MG63 (cell line): ENCODE data around the gene CBX1. TPM values are rescaled to one million over a fixed set of nuclear protein-coding genes. Genes with fewer than 3 reads are reported as not detected.
A peak's percentile ranks its signal among the peaks of the same experiment; 100 is the strongest.

Experiments
- DNase-seq: peaks from one replicate; pipeline ENCODE4 v3.0.0-alpha.2; 2020
- H3K27me3 ChIP-seq: fragments of 250-450 bp; sonication (Bioruptor Pico); 2 replicates; pipeline ENCODE4 v1.5.1; 2020; ENCODE audit warnings: mild to moderate bottlenecking, moderate library complexity
- H3K36me3 ChIP-seq: fragments of 250-450 bp; sonication (Bioruptor Pico); 2 replicates; pipeline ENCODE4 v1.5.1; 2020; ENCODE audit warnings: mild to moderate bottlenecking, moderate library complexity
- H3K4me3 ChIP-seq: fragments of 250-450 bp; sonication (Bioruptor Pico); 2 replicates; pipeline ENCODE4 v1.5.1; 2020; ENCODE audit warnings: mild to moderate bottlenecking, moderate library complexity
- H3K9me3 ChIP-seq: fragments of 250-450 bp; sonication (Bioruptor Pico); 2 replicates; pipeline ENCODE4 v1.5.1; 2020; ENCODE audit warnings: mild to moderate bottlenecking, moderate library complexity
- total RNA-seq: library from RNA; depleted of rRNA; stranded (reverse); fragments of >200 nt; shearing (Covaris generic); gene quantifications from 2 replicates; pipeline ENCODE4 v1.2.3, GENCODE V29; 2014; ENCODE audit warnings: low replicate concordance; rRNA removed

Gene CBX1
- 50.7 and 59.1 TPM in 2 replicates for total RNA-seq

DNA sequence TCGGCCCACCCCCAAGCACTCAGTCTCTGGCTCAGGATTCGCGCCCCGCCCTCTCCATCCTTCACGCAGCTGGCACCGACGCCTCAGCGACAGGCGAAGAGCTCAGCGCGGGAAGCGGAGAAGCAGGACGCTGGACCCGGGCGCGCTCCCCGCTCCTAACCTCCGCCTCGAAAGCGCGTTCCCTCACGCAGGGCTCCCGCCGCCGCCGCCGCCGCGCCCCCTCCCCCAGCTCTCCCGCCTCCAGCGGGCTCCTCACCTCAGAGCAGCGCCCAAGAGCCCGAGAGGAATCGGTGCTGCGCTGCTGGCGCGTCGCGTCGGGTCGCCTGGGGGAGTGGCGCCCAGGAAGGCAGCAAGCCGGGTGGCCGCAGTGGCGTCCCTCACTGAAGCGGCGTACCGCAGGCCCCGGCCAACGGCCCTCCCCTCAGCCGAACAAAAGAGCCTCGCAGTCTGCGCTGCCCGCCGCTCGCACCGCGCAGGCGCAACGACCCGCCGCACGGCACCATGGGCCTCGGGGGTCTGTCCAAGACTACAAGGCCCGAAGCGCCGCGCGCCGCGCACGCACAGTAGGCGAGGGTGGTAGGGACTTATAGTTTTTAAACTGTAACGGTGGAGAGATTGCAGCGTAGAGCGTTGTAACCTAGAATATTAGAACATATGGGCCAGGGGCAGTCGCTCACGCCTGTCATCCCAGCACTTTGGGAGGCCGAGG is at the start of gene CBX1:
Gene CBX1, minus strand, starts transcription at position 467 of the 709 bp plus-strand sequence. CDS start 24,474 bp downstream, outside the sequence.
- DNase-seq: peak; percentile 97
- peak within 1 kb of the TSS; percentile 73 for H3K4me3 ChIP-seq
- H3K9me3 ChIP-seq: peaks cover 6% of the 10 kb centered on the region
- H3K36me3 ChIP-seq: peaks cover 19% of the 10 kb centered on the region
- no peaks in the 10 kb centered on the region for H3K27me3 ChIP-seq

DNA sequence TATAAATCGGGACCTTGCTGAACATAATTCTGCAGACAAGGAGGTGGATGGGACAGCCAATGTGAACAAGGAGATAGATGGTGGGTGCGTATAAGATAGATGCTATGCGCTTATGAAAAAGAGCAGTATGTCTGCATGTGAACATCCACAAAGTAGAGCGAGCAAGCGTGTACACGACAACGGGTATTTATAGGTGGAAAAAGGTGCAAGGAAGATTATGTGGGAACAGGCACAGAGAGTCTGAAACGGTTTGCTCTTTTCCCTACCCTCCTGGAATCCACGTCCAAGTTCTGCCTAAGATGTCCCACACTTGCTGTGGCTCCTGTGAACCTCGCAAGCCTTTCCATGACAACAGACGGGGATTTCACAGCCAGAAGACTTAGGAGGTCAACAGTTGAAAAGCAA is 49.3 kb upstream of the CBX1 start:
- Histone ChIP-seq H3K4me3 (no peak overlapping the region), H3K27me3 (peaks cover 51% of the 10 kb centered on the region), H3K9me3 (no peaks in the 10 kb centered on the region), H3K36me3 (no peaks in the 10 kb centered on the region)
- no peak for DNase-seq

DNA sequence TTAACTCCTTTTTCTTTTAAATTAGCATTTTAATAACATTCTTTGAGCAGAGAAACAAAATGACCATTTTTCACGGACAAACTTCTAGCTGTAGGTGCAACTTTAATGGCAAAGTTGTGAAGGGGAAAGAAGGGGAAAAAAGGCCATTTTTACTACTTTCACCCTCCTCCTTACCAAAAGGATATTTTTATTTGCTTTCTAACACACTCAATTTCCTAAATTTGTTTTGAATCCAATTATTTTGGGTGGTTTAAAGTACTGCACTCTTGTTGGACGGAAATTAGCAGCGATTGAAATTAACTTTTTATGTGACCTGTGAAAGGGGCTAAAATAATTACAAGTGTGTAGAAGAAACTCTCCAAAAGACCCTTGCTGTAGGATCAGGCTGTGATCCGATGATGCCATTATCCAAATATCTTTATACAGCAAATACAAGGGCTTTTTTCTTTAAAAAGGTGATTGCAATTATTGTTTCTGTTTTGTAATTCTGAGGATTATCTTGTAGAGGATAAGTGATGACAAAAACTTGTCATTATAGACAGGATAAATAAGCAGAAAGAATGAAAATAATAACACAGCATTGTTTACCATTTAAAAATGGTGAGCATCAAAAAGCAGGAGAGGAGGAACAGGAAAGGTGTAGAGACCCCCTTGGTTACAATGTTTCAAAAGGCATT is 48.6 kb upstream of the CBX1 start:
- H3K27me3 ChIP-seq: peaks cover 51% of the 10 kb centered on the region
- H3K9me3 ChIP-seq: no peaks in the 10 kb centered on the region
- H3K4me3 ChIP-seq: no peak overlapping the region
- H3K36me3 ChIP-seq: no peaks in the 10 kb centered on the region
- DNase-seq: no peak

DNA sequence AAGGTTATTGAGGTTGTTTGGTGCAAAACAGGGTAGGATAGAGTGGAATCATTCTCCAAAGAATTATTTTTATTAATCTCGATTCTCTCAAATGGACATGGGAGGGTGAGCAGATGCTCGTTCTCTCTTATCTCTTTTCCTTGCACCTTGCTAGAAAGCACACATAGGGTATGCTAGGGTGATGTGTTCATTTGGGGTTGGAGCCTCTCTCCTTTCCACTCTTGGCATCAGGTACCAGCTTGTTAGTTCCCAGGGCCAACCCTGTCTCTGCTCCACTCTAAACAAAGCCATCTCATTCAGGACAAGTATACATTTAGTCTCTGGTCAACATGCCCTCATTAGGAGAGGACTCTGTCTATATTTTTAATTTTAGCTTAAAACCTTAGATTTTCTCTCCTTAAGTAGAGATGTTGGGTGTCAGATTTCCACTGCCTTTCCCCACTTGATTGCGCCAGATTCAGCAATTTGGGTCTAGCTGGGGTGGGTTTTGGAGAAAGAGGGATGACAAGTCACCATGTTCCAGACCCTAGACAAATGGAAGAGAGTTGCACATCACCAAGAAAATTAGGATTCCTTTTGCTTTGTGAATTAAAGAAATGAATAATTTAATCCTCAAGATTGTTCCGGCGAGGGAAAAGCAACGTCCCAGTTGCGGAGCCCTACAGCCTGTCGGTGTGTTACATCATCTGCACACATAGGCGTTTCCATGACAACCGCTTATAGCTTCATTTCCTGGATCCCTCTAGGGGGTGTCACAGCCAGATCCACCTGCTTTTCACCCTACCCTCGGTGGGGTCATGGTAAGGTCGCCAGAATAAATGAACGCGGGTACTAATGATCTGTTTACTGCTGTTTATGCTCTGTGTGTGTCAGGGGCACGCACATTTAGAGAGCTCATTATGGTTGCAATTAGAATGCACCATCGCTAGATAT is 47.8 kb upstream of the CBX1 start:
- no peak for DNase-seq
- H3K4me3 ChIP-seq: no peak overlapping the region
- peaks cover 57% of the 10 kb centered on the region for H3K27me3 ChIP-seq
- H3K9me3 ChIP-seq: no peaks in the 10 kb centered on the region
- no peaks in the 10 kb centered on the region for H3K36me3 ChIP-seq

DNA sequence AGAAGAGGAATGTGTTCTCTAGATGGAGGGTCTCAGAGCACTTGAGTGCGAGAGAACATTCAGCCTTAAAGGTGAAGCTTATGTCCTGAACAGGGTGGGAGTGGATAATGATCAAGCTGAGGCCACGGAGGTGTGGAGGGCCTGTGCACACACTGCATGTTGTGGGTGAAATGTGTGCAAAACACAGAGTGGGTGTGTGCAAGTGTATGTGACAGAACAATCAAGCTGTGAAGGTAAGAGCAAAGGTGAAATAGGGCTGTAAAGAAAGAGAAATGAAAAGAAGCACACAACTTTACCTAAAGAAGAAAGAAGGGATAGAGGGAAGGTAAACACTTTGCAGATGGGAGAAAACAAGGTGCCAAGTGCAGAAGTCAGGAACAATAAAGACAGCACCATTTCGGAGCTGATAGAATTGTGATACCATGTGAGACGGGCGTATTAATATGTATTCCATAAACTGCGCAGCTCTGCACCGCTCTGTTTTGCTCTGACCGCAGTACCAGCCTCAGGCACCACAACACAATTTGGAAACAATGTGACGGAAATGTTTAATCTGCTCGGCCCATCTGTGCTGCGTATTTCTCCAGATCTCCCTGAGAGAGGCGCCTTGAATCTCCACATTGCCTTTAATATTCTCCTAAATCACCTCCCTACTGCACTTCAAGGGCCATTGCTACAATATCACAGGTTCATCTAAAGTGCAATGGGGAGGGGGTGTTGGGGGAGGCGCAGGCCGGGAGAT is 46.9 kb upstream of the CBX1 start:
- no peak for DNase-seq
- Histone ChIP-seq H3K36me3 (no peaks in the 10 kb centered on the region), H3K9me3 (no peaks in the 10 kb centered on the region), H3K27me3 (peaks cover 62% of the 10 kb centered on the region), H3K4me3 (no peak overlapping the region)

DNA sequence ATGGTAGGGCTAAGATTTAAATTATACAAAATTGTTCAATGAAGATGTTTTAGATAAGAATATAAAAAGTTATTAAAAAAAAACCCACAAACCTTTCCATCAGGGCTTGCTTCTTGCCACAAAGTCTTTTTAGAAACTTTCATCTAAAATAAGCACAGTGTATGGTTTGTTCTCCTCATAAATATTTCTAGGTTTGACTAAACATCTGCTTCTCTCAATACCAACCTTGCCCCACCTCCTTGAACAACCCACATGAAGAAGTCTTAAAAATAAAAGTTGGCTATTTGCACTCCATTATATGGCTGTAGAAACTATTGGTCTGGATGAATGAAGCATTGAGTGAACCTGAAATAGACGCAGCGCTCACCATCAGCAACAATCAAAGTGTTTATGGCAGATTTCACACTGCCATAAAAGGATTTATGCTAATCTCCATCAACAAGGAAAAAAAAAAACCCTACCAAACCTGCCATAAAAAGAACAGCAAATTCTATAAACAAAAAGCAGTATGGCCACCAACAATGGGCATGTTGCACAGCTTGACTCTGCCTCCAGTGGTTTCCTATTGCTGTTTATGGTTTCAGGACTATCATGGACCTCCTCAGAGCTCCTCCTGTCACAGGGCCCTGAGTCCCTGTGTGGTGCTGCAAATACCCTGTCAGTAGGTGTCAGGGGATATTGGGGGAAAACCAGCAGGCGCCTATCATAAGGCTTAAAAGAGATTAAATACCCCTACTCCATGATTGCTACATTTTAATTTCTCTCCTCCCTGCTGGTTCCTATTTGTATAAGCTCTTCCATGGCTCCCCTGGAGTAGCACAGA is 43.9 kb upstream of the CBX1 start:
- DNase-seq: no peak
- no peaks in the 10 kb centered on the region for H3K9me3 ChIP-seq
- H3K36me3 ChIP-seq: no peaks in the 10 kb centered on the region
- H3K4me3 ChIP-seq: no peak overlapping the region
- H3K27me3 ChIP-seq: peaks cover 35% of the 10 kb centered on the region

DNA sequence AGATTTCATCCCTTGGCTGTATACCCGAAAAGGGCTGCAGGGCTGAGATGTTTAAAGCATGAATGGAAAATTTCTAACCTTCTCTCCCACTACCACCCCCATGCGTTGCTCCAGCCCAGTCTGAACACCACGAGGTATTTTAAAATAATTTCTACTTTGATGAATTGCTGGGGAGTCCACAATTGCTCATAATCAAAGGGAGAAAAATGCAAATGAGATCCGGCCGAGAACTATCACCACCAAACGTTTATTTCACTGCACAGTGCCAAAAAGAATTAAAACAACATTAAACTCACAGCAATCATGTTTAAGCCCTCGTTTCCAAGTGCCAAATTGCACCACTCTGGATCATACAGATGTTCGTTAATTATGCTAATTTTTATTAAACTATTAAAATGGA is 43.0 kb upstream of the CBX1 start:
- no peak for DNase-seq
- Histone ChIP-seq H3K36me3 (no peaks in the 10 kb centered on the region), H3K27me3 (peaks cover 26% of the 10 kb centered on the region), H3K4me3 (no peak overlapping the region), H3K9me3 (no peaks in the 10 kb centered on the region)

DNA sequence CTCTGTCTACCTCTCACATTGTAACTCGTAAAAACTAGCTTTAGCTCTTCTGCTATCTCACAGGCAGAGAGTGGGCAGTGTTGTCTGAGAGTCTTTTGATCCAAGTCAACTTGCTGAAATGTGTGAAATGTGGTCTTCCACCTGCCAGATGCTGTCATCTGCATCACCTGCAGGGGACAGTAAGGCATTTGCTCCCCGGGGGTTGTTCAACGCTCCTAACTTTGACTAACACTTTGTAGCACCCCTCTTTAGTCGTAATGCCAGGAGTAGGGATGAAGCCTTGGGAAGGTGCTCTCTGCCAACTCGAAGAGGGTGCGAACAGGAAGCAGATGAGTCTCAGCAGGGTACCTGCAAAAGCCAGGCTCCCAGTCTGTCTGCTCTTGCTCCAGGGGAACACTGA is 42.4 kb upstream of the CBX1 start:
- H3K9me3 ChIP-seq: no peaks in the 10 kb centered on the region
- no peak for DNase-seq
- peaks cover 20% of the 10 kb centered on the region for H3K27me3 ChIP-seq
- H3K36me3 ChIP-seq: no peaks in the 10 kb centered on the region
- no peak overlapping the region for H3K4me3 ChIP-seq

DNA sequence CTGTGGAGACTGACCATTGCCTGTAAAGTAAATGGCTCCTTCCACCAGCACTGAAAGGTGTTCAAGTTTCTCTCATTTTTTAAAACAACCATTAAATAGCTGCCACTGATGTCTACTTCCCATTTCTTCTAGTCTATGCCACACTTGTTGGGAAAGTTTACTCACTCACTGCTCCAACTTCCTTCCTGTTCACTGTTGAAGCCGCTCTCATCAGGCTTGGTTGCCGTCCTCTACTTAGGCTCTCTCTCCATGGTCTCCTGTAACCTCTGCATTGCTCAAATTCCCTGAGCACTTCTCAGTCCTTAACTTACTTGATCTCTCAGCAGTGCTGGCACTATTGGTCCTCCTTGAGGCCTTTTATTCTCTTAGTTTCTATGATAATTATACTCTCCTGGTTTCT is 38.7 kb upstream of the CBX1 start:
- no peak overlapping the region for H3K4me3 ChIP-seq
- peaks cover 16% of the 10 kb centered on the region for H3K27me3 ChIP-seq
- no peaks in the 10 kb centered on the region for H3K9me3 ChIP-seq
- no peaks in the 10 kb centered on the region for H3K36me3 ChIP-seq
- DNase-seq: no peak

DNA sequence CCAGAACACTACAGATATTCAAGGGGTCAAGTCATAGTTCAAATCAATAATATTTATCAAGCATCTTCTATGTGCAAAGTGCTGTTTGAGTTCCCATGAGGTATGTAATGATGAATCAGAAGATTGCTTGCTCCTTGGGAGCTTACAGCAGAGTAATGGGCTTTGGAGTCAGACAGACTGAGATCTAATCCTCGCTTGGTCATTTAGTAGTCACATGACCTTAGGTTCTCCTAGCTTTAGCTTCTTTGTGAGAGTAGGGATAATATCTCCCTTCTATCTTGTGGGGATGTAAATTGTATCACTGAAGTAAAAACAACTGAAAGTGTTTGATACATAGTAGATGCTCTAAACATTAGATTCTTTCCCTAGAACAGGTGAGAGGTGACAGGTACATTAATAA is 36.4 kb upstream of the CBX1 start:
- Histone ChIP-seq H3K27me3 (peaks cover 2% of the 10 kb centered on the region), H3K36me3 (no peaks in the 10 kb centered on the region)
- no peak for DNase-seq

DNA sequence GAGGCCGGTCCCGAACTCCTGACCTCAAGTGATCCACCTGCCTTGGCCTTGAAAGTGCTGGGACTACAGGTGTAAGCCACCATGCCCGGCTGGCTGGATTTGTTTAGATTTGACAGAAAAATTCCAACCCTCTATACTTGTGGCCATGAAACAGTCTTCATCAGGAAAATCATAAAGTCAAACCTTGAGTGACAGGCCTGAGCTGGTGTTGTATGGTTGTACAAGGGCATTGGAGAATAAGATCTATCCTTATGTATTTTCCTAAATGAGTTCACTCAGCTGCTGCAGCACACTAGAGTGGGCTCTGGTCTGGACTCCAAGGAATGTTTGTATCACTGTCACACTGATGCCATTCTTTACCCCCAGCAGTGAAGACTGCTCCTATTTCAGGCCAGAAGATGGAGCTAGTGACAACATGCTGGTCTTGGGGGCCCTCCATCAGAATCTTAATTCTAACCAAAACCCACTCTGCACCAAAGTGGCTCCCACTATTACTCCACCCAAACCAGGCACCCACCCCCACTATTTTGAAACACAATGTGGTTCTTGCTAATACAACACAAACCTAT is 33.7 kb upstream of the CBX1 start:
- DNase-seq: no peak
- H3K4me3 ChIP-seq: no peak overlapping the region
- no peaks in the 10 kb centered on the region for H3K9me3 ChIP-seq
- no peaks in the 10 kb centered on the region; the same call in 1 of the 2 replicates for H3K27me3 ChIP-seq
- no peaks in the 10 kb centered on the region for H3K36me3 ChIP-seq

More for the DNA sequence above, 36.4 kb upstream of the CBX1 start:
- Histone ChIP-seq H3K4me3 (no peak overlapping the region), H3K9me3 (no peaks in the 10 kb centered on the region)

DNA sequence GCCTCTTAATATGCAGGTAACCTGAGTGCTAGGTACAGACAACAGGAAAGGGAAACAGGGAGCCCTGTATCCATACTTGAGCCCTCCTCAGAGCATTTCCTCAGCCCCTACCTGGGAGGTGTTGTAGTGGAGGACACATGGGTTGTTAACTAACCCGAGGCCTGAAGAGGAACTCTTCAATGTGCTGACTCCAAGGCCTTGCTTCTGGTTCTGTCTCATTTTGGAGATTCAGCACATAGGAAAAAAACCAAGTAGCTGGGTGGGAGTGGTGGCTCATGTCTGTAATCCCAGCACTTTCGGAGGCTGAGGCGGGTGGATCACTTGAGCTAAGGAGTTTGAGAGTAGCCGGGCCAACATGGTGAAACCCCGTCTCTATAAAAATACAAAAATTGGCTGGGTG is 31.1 kb upstream of the CBX1 start:
- no peak for DNase-seq
- no peaks in the 10 kb centered on the region for H3K9me3 ChIP-seq
- no peaks in the 10 kb centered on the region for H3K27me3 ChIP-seq
- no peaks in the 10 kb centered on the region for H3K36me3 ChIP-seq
- H3K4me3 ChIP-seq: no peak overlapping the region

DNA sequence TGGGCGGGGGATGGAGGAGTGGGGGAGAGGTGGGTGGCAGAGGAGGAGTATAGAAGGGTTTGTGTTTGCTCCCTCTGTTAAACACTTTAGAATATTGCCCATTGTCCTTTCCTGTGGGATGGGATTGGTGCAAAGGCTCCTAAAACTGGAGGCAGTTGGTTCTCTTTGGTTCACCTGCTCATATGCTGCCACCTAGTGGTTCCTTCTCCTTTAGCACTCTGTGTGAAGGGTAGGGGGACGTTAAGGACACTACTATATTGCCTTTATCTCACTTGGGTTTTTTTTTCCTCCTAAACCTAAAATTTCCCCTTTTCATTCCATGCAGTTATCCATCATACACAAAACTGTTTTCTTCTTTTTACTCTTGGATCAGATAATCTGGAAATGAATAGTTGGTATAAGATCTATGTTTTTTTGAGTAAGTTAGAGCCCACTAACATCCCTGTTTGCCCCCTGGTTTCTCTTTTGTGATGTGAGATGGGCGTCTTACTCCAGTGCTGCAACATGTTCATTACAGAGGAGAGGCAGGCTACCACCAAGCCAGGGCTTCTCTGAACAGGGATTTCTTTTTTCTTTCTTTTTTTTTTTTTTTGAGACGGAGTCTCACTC is 30.0 kb upstream of the CBX1 start:
- H3K27me3 ChIP-seq: no peaks in the 10 kb centered on the region
- no peaks in the 10 kb centered on the region for H3K9me3 ChIP-seq
- H3K4me3 ChIP-seq: no peak overlapping the region
- DNase-seq: peak; percentile 48
- H3K36me3 ChIP-seq: peaks cover 5% of the 10 kb centered on the region; the same call in 1 of the 2 replicates

DNA sequence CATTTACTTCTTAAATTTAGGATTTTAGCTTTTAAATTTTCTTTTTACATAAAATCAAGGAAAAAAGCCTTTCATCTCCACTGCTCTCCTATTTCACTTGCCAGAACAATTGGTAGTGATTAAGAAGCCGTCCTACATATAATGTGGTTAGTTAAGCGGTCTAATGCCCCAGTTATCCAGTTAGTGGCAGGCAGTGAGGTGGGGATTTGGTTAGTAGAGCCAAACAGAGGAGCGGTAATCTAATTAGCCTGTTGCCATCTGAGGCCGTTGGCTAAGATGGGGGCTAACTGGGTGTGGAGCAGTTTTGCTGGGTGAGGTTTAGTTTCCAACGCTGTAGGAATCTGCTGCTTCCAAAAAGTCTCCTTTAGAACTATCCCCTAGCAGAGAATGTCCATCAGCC is 28.7 kb upstream of the CBX1 start:
- peaks cover 12% of the 10 kb centered on the region for H3K36me3 ChIP-seq
- no peak for DNase-seq
- no peaks in the 10 kb centered on the region for H3K9me3 ChIP-seq
- no peak overlapping the region for H3K4me3 ChIP-seq
- H3K27me3 ChIP-seq: no peaks in the 10 kb centered on the region

DNA sequence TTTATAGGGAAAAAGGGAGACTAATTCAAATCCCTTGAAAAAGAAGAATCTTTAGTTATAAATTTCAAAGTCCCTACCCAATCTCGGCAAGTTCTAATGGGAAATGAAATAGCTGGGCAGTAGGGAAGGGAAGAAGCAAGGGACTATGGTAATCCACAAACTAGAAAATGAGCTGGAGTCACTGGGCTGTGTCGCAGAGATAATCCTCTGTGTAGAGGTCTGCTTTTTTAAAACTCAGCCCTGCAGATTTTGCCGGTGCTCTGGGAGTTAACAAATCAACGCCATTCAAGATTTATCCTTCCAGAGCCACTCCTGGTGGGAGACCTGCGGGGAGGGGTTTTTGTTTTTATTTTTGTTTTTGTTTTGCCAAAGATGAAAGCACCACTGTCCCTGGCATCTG is 27.1 kb upstream of the CBX1 start:
- no peaks in the 10 kb centered on the region for H3K9me3 ChIP-seq
- DNase-seq: no peak
- no peak overlapping the region for H3K4me3 ChIP-seq
- no peaks in the 10 kb centered on the region for H3K27me3 ChIP-seq
- peaks cover 14% of the 10 kb centered on the region for H3K36me3 ChIP-seq
